DND-41 (cell line): Measurements from ENCODE around the gene POC1B.

ENCODE experiments used
- ATAC-seq: fragments of 200-7000 bp; cut with Tn5 transposase; 3 replicates; pipeline ENCODE4 v1.9.1; 2021; ENCODE audit warnings: low read depth; ENCODE audit not compliant: insufficient read depth
- DNase-seq: peaks from one replicate; pipeline ENCODE4 v3.0.0-alpha.2; 2020
- H2AFZ ChIP-seq: 2 replicates; pipeline ENCODE4 v1.6.0; 2012; ENCODE audit warnings: low read depth, low read length
- H3K27ac ChIP-seq: 2 replicates; pipeline ENCODE4 v1.5.1; 2012; ENCODE audit warnings: low read length, inconsistent platforms
- H3K27me3 ChIP-seq: fragments of 200-600 bp; sonication (generic); 2 replicates; pipeline ENCODE4 v1.6.0; 2012; ENCODE audit warnings: low read length, mild to moderate bottlenecking, inconsistent platforms; ENCODE audit not compliant: insufficient read depth, poor library complexity
- H3K36me3 ChIP-seq: 2 replicates; pipeline ENCODE4 v1.5.1; 2012; ENCODE audit warnings: low read length, inconsistent platforms; ENCODE audit not compliant: insufficient read depth
- H3K4me1 ChIP-seq: 2 replicates; pipeline ENCODE4 v1.5.1; 2012; ENCODE audit warnings: mild to moderate bottlenecking, low read length; ENCODE audit not compliant: insufficient read depth
- H3K4me2 ChIP-seq: 2 replicates; pipeline ENCODE4 v1.6.0; 2012; ENCODE audit warnings: mild to moderate bottlenecking, moderate library complexity, low read length, inconsistent platforms; ENCODE audit not compliant: insufficient read depth
- H3K4me3 ChIP-seq, 2 experiments: fragments of 200-600 bp in 1 of 2; shearing (Covaris generic) in 1 of 2; 2 replicates each; pipeline ENCODE4 v1.5.1; 2012 to 2016; ENCODE audit warnings: inconsistent platforms in 2 of 2, low read length in 2 of 2, mild to moderate bottlenecking in 2 of 2, low read depth in 1 of 2, moderate library complexity in 1 of 2
- H3K79me2 ChIP-seq: 2 replicates; pipeline ENCODE4 v1.6.0; 2012; ENCODE audit warnings: low read length, inconsistent platforms; ENCODE audit not compliant: insufficient read depth
- H3K9ac ChIP-seq: 2 replicates; pipeline ENCODE4 v1.6.0; 2012; ENCODE audit warnings: low read depth, mild to moderate bottlenecking, inconsistent platforms, low read length, moderate library complexity
- H3K9me3 ChIP-seq: 2 replicates; pipeline ENCODE4 v1.5.1; 2012; ENCODE audit warnings: low read length, moderate library complexity, mild to moderate bottlenecking, inconsistent platforms; ENCODE audit not compliant: insufficient read depth, severe bottlenecking
- H4K20me1 ChIP-seq: 2 replicates; pipeline ENCODE4 v1.6.0; 2012; ENCODE audit warnings: low read length; ENCODE audit not compliant: insufficient read depth
- EZH2 ChIP-seq: IDR thresholded peaks from 3 replicates; pipeline ENCODE4 v1.6.1; 2012; ENCODE audit warnings: borderline replicate concordance, low read depth, mild to moderate bottlenecking, moderate library complexity, low read length, inconsistent platforms; ENCODE audit not compliant: severe bottlenecking
- TF ChIP-seq, protein P1 (sequence below): IDR thresholded peaks from 2 replicates; pipeline ENCODE4 v1.5.1; 2012; ENCODE audit warnings: borderline replicate concordance, low read length, moderate library complexity, mild to moderate bottlenecking; ENCODE audit not compliant: poor library complexity, severe bottlenecking; ENCODE audit errors: extremely low read depth

Gene POC1B

DNA sequence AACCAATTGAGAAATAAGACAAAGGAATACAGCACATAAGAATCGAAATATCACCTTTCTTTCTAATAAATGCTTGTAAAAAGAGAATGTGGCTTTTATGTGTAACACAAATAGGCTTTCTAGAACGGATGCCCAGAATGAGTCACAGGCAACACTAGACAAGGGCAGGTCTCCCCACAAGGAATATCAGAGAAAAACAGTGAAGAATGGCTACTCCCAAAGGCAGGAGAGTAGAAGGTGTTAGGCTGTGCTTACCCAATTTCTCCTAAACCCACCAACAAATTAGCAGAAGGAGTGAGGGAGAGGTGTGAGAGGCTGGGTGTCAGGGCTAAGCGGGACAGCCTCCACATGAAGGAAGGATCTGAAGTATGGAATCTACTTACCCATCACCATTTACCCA is 56.5 kb downstream of the POC1B start:
- Histone ChIP-seq H3K36me3 (peaks cover 16% of the 10 kb centered on the region; the same call in 1 of the 2 replicates), H2AFZ (no peak overlapping the region), H3K27me3 (no peaks in the 10 kb centered on the region), H3K9me3 (no peaks in the 10 kb centered on the region), H3K9ac (no peak overlapping the region), H4K20me1 (no peaks in the 10 kb centered on the region), H3K4me2 (no peak overlapping the region), H3K4me3 (no peak overlapping the region), H3K27ac (peak overlapping the region; percentile 67), H3K79me2 (no peaks in the 10 kb centered on the region), H3K4me1 (peaks cover 22% of the 10 kb centered on the region)
- TF ChIP-seq, protein P1, sequence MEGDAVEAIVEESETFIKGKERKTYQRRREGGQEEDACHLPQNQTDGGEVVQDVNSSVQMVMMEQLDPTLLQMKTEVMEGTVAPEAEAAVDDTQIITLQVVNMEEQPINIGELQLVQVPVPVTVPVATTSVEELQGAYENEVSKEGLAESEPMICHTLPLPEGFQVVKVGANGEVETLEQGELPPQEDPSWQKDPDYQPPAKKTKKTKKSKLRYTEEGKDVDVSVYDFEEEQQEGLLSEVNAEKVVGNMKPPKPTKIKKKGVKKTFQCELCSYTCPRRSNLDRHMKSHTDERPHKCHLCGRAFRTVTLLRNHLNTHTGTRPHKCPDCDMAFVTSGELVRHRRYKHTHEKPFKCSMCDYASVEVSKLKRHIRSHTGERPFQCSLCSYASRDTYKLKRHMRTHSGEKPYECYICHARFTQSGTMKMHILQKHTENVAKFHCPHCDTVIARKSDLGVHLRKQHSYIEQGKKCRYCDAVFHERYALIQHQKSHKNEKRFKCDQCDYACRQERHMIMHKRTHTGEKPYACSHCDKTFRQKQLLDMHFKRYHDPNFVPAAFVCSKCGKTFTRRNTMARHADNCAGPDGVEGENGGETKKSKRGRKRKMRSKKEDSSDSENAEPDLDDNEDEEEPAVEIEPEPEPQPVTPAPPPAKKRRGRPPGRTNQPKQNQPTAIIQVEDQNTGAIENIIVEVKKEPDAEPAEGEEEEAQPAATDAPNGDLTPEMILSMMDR = no peak
- no peak for TF ChIP-seq EZH2
- no peak for ATAC-seq
- no peak for DNase-seq

DNA sequence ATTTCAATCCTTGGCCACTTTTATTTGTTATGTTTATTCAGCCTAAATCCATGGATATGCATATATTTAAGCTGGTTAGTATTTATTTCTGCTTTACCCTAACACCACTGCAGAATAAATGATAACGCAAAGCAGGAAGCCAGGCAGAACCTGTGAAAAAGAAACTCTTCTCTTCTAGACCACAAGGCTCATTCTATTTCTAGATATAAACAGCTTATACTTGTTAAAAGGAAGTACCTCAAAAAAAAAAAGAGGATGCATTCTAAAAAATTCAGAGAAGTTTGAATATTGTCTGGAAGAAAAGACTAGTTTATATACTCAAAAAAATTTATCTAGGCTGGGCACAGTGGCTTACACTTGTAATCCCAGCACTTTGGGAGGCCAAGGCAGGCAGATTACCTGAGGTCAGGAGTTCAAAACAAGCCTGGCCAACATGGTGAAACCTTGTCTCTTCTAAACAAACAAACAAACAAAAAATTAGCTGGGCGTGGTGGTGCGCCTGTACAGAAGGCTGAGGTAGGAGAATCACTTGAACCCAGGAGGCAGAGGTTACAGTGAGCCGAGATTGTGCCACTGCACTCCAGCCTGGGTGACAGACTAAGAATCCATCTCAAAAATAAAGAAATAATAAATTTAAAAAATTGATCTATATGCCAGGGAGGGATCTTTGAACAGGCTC is 57.1 kb downstream of the POC1B start:
- H3K4me3 ChIP-seq = no peak overlapping the region
- ATAC-seq (peak; percentile 82), DNase-seq (no peak)
- TF ChIP-seq, protein P1 = no peak
- TF ChIP-seq EZH2 = no peak
- H3K27ac ChIP-seq = peak overlapping the region; percentile 59; the same call in 1 of the 2 replicates
- peaks cover 16% of the 10 kb centered on the region; the same call in 1 of the 2 replicates for H3K36me3 ChIP-seq
- peaks cover 22% of the 10 kb centered on the region for H3K4me1 ChIP-seq
- H2AFZ ChIP-seq = no peak overlapping the region
- no peaks in the 10 kb centered on the region for H4K20me1 ChIP-seq
- H3K27me3 ChIP-seq = no peaks in the 10 kb centered on the region
- no peak overlapping the region for H3K4me2 ChIP-seq
- 0 out of 2 replicates have a peak overlapping the region, but pooled peaks have one; percentile 16 for H3K9ac ChIP-seq
- H3K9me3 ChIP-seq = no peaks in the 10 kb centered on the region
- no peaks in the 10 kb centered on the region for H3K79me2 ChIP-seq

DNA sequence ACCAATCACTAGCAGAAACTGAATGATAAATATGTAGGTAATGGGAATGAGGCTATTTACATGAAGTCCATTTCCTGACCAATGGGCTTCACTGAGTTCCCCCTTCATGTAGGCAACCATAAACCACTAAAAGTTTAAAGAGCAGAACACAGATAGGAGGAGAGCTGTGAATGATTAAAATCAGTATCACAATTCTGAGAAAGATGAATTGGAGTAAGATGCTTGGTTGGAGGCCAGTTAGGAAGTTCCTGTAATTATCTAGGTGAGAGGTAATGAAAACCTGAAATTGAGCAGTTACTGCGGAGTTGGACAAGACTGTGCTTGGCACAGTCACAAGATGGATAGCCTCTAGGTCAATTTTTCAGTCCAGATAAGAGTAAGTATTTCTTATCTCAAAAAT is 57.8 kb downstream of the POC1B start:
- H3K36me3 ChIP-seq = peaks cover 19% of the 10 kb centered on the region; the same call in 1 of the 2 replicates
- H3K4me2 ChIP-seq = no peak overlapping the region
- H3K4me3 ChIP-seq = no peak overlapping the region
- H3K4me1 ChIP-seq = peaks cover 22% of the 10 kb centered on the region
- H3K9ac ChIP-seq = no peak overlapping the region
- no peak overlapping the region for H2AFZ ChIP-seq
- DNase-seq = no peak
- TF ChIP-seq, protein P1 = no peak
- no peak for TF ChIP-seq EZH2
- no peaks in the 10 kb centered on the region for H4K20me1 ChIP-seq
- H3K27ac ChIP-seq = no peak overlapping the region
- H3K27me3 ChIP-seq = no peaks in the 10 kb centered on the region
- no peaks in the 10 kb centered on the region for H3K9me3 ChIP-seq
- ATAC-seq = no peak
- H3K79me2 ChIP-seq = no peaks in the 10 kb centered on the region
